ENCODE measurements around the gene SNX5. TPM values are rescaled to one million over a fixed set of nuclear protein-coding genes. Genes with fewer than 3 reads are reported as not detected.
A peak's percentile ranks its signal among the peaks of the same experiment; 100 is the strongest.

SNX5 gene
- total RNA-seq, 2 donors from 2014 or later: 37.3 to 50.3 TPM

DNA sequence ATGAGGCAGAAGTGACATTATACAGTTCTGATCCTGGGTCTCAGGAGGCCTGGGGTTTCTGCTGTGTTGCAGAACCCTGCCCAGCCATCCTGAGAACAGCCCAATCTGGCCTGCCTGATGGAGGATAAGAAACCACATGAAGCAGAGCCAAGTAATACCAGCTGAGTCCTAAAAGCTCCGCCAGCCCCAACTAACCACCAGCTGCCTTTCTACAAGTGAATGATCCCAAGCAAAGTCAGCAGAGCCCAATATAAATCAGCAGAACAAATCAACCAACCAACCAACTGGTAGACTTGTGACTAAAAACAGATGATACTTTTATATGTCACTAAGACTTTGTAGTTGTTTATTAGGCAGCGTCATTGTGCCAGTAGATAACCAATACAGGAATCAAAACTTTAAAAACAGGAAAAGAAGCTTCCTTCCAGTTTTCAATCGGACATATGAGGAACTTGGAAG, 52.1 kb downstream of the SNX5 start:
- Histone ChIP-seq H3K27me3 (no peaks in the 10 kb centered on the region), H3K9me3 (no peaks in the 10 kb centered on the region), H3K36me3 (no peaks in the 10 kb centered on the region), H3K27ac (no peak overlapping the region), H3K4me1 (peaks cover 0 to 1% of the 10 kb centered on the region in 2 donors), H3K4me3 (no peak overlapping the region)
- DNase-seq (ENCODE audit: low spot score): no peak
- TF ChIP-seq, protein P1, sequence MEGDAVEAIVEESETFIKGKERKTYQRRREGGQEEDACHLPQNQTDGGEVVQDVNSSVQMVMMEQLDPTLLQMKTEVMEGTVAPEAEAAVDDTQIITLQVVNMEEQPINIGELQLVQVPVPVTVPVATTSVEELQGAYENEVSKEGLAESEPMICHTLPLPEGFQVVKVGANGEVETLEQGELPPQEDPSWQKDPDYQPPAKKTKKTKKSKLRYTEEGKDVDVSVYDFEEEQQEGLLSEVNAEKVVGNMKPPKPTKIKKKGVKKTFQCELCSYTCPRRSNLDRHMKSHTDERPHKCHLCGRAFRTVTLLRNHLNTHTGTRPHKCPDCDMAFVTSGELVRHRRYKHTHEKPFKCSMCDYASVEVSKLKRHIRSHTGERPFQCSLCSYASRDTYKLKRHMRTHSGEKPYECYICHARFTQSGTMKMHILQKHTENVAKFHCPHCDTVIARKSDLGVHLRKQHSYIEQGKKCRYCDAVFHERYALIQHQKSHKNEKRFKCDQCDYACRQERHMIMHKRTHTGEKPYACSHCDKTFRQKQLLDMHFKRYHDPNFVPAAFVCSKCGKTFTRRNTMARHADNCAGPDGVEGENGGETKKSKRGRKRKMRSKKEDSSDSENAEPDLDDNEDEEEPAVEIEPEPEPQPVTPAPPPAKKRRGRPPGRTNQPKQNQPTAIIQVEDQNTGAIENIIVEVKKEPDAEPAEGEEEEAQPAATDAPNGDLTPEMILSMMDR (IDR thresholded peaks at IDR 0.05): no peak

GRCh38 chr20:17914957-17915356, 53.6 kb downstream of the SNX5 start:
- TF ChIP-seq, protein P1 (IDR thresholded peaks at IDR 0.05): no peak
- DNase-seq (ENCODE audit: low spot score): no peak
- Histone ChIP-seq H3K27me3 (no peaks in the 10 kb centered on the region), H3K36me3 (no peaks in the 10 kb centered on the region), H3K9me3 (no peaks in the 10 kb centered on the region), H3K4me1 (peaks cover 0 to 13% of the 10 kb centered on the region in 2 donors), H3K4me3 (no peak overlapping the region), H3K27ac (no peak overlapping the region)

GRCh38 chr20:17912916-17913315, 55.7 kb downstream of the SNX5 start:
- Histone ChIP-seq H3K36me3 (no peaks in the 10 kb centered on the region), H3K27me3 (no peaks in the 10 kb centered on the region), H3K27ac (no peak overlapping the region), H3K9me3 (no peaks in the 10 kb centered on the region), H3K4me1 (peaks cover 0 to 13% of the 10 kb centered on the region in 2 donors), H3K4me3 (no peak overlapping the region)
- TF ChIP-seq, protein P1 (IDR thresholded peaks at IDR 0.05): no peak
- no peak for DNase-seq (ENCODE audit: low spot score)

GRCh38 chr20:17911927-17912326, 56.7 kb downstream of the SNX5 start:
- TF ChIP-seq, protein P1 (IDR thresholded peaks at IDR 0.05): no peak
- Histone ChIP-seq H3K4me3 (no peak overlapping the region), H3K36me3 (no peaks in the 10 kb centered on the region), H3K4me1 (peaks cover 0 to 13% of the 10 kb centered on the region in 2 donors), H3K9me3 (no peaks in the 10 kb centered on the region), H3K27ac (no peak overlapping the region), H3K27me3 (no peaks in the 10 kb centered on the region)
- no peak for DNase-seq (ENCODE audit: low spot score)

DNA sequence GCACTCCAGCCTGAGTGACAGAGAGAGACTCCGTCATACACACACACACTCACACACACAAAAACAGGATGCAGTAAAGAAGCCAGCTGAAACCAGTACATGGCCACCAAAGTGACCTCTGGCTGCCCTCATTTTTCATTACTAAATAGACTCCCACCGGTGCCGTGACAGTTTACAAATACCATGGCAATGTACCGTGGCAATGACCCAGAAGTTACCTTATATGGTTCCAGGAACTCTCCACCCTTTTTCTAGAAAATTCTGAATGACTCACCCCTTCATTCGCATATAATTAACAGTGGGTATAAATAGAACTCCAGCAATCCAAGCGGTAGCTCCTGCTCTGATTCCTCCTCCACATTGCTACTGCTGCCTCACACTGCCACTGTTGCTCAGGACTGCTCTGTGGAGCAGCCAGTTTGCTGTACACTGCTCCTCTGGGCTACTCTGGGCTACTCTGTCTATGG, 57.7 kb downstream of the SNX5 start:
- DNase-seq (ENCODE audit: low spot score): peak; percentile 84
- Histone ChIP-seq H3K4me3 (no peak overlapping the region), H3K27ac (peak overlapping the region; percentile 51 to 63), H3K27me3 (no peaks in the 10 kb centered on the region), H3K9me3 (no peaks in the 10 kb centered on the region), H3K36me3 (no peaks in the 10 kb centered on the region), H3K4me1 (peaks cover 0 to 13% of the 10 kb centered on the region in 2 donors)
- TF ChIP-seq, protein P1 (IDR thresholded peaks at IDR 0.05): no peak

GRCh38 chr20:17909869-17910321, 58.7 kb downstream of the SNX5 start:
- H3K9me3 ChIP-seq: no peaks in the 10 kb centered on the region
- no peak for DNase-seq (ENCODE audit: low spot score)
- H3K36me3 ChIP-seq: no peaks in the 10 kb centered on the region
- H3K4me3 ChIP-seq: no peak overlapping the region
- H3K27ac ChIP-seq: peak overlapping the region; percentile 51 to 63
- H3K27me3 ChIP-seq: no peaks in the 10 kb centered on the region
- H3K4me1 ChIP-seq: peaks cover 0 to 13% of the 10 kb centered on the region in 2 donors
- TF ChIP-seq, protein P1 (IDR thresholded peaks at IDR 0.05): no peak
